Ishikawa (cell line): ENCODE measurements around the gene ACOT8.

Experiments used
- CEBPB ChIP-seq: IDR thresholded peaks from 2 replicates; pipeline ENCODE4 v1.6.1; 2012
- CREB1 ChIP-seq: IDR thresholded peaks from 2 replicates; pipeline ENCODE4 v1.6.1; 2012; ENCODE audit warnings: low read depth
- EGR1 ChIP-seq: IDR thresholded peaks from 2 replicates; pipeline ENCODE4 v1.6.1; 2012
- EP300 ChIP-seq: IDR thresholded peaks from 2 replicates; pipeline ENCODE4 v1.6.1; 2012; ENCODE audit warnings: borderline replicate concordance
- FOXM1 ChIP-seq: IDR thresholded peaks from 2 replicates; pipeline ENCODE4 v1.6.1; 2012; ENCODE audit warnings: low read depth, borderline replicate concordance
- NFIC ChIP-seq: IDR thresholded peaks from 2 replicates; pipeline ENCODE4 v1.6.1; 2012
- RAD21 ChIP-seq: IDR thresholded peaks from 2 replicates; pipeline ENCODE4 v1.6.1; 2012; ENCODE audit warnings: low read depth
- TAF1 ChIP-seq: IDR thresholded peaks from 2 replicates; pipeline ENCODE4 v1.6.1; 2012; ENCODE audit warnings: low read depth, mild to moderate bottlenecking
- TCF12 ChIP-seq: IDR thresholded peaks from 2 replicates; pipeline ENCODE4 v1.6.1; 2012; ENCODE audit warnings: low read depth
- TEAD4 ChIP-seq: IDR thresholded peaks from 2 replicates; pipeline ENCODE4 v1.6.1; 2012
- YY1 ChIP-seq: IDR thresholded peaks from 2 replicates; pipeline ENCODE4 v1.6.1; 2012; ENCODE audit warnings: low read depth
- ZBTB7A ChIP-seq: IDR thresholded peaks from 2 replicates; pipeline ENCODE4 v1.6.1; 2012; ENCODE audit warnings: low read depth
- TF ChIP-seq, protein P1 (sequence below): IDR thresholded peaks from 2 replicates; pipeline ENCODE4 v1.6.1; 2012; ENCODE audit warnings: low read depth, mild to moderate bottlenecking
- TF ChIP-seq, protein P2 (sequence below): IDR thresholded peaks from 2 replicates; pipeline ENCODE4 v1.6.1; 2012
- TF ChIP-seq, protein P3 (sequence below): IDR thresholded peaks from 2 replicates; pipeline ENCODE4 v1.6.1; 2012

ACOT8 gene

DNA sequence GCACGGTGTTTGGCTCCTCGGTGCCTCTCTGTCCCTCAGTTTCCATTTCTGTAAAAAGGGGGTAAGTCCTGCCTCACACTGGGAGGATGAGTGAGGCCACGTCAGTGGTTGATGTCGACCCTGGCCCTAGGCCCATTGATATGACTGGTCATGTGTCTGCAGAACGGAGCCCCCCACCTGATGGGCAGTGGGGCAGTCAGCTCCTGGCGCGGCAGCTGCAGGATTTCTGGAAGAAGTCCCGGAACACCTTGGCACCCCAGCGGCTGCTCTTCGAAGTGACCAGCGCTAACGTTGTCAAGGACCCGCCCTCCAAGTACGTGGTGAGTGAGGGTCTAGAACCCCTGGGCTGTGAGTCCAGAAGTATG is 22.4 kb downstream of the ACOT8 start:
- TF ChIP-seq EP300: no peak
- TF ChIP-seq FOXM1: no peak
- TF ChIP-seq CREB1: no peak
- no peak for TF ChIP-seq RAD21
- TF ChIP-seq CEBPB: no peak
- TF ChIP-seq, protein P1, sequence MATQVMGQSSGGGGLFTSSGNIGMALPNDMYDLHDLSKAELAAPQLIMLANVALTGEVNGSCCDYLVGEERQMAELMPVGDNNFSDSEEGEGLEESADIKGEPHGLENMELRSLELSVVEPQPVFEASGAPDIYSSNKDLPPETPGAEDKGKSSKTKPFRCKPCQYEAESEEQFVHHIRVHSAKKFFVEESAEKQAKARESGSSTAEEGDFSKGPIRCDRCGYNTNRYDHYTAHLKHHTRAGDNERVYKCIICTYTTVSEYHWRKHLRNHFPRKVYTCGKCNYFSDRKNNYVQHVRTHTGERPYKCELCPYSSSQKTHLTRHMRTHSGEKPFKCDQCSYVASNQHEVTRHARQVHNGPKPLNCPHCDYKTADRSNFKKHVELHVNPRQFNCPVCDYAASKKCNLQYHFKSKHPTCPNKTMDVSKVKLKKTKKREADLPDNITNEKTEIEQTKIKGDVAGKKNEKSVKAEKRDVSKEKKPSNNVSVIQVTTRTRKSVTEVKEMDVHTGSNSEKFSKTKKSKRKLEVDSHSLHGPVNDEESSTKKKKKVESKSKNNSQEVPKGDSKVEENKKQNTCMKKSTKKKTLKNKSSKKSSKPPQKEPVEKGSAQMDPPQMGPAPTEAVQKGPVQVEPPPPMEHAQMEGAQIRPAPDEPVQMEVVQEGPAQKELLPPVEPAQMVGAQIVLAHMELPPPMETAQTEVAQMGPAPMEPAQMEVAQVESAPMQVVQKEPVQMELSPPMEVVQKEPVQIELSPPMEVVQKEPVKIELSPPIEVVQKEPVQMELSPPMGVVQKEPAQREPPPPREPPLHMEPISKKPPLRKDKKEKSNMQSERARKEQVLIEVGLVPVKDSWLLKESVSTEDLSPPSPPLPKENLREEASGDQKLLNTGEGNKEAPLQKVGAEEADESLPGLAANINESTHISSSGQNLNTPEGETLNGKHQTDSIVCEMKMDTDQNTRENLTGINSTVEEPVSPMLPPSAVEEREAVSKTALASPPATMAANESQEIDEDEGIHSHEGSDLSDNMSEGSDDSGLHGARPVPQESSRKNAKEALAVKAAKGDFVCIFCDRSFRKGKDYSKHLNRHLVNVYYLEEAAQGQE: no peak
- no peak for TF ChIP-seq YY1
- TF ChIP-seq NFIC: no peak
- TF ChIP-seq TEAD4: no peak
- TF ChIP-seq ZBTB7A: no peak
- TF ChIP-seq TAF1: no peak

DNA sequence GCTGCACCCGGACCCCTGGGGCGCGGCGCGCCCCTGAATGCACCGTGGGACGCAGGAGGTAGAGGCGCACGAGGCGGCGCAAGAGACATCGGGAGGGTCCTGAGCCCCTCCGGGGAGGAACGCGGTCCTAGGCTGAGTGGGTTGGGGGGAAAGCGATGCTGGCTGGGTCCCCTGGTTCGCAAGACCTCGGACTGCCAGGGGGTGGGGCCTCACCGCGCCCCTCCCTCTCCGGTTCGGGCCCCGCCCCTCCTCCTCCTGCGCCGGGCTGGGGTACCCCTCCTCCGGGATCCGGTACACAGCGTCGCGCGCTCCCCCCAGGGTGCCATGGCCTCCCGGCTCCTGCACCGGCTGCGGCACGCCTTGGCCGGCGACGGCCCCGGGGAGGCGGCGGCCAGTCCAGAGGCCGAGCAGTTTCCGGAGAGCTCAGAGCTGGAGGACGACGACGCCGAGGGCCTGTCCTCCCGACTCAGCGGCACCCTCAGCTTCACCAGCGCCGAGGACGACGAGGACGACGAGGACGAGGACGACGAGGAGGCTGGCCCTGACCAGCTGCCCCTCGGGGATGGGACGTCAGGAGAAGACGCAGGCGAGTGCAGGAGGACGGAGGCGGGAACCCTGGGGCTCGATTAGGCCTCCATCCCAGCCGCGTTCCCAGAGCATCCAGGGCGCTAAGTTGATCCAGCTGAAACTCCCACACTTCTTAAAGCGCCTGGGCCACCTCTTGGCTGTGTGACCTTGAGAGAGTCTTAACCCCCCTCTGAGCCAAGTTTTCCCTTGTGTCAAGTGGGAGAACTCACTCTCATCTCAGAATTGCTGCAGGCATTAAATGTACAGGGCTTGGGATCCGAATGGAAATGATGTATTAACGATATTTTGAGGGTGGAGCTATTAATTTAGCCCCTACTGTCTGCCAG is 23.1 kb downstream of the ACOT8 start:
- TF ChIP-seq, protein P2, sequence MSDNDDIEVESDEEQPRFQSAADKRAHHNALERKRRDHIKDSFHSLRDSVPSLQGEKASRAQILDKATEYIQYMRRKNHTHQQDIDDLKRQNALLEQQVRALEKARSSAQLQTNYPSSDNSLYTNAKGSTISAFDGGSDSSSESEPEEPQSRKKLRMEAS: peak; percentile 64
- TF ChIP-seq, protein P3, sequence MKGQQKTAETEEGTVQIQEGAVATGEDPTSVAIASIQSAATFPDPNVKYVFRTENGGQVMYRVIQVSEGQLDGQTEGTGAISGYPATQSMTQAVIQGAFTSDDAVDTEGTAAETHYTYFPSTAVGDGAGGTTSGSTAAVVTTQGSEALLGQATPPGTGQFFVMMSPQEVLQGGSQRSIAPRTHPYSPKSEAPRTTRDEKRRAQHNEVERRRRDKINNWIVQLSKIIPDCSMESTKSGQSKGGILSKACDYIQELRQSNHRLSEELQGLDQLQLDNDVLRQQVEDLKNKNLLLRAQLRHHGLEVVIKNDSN: no peak
- TF ChIP-seq FOXM1 (no peak), RAD21 (no peak), NFIC (no peak; the same call in 1 of the 2 replicates), EP300 (no peak), TCF12 (no peak), CEBPB (no peak), YY1 (no peak), TAF1 (peak; percentile 47), ZBTB7A (peak; percentile 89), EGR1 (no peak), TEAD4 (no peak), CREB1 (no peak)
- TF ChIP-seq, protein P1: no peak

DNA sequence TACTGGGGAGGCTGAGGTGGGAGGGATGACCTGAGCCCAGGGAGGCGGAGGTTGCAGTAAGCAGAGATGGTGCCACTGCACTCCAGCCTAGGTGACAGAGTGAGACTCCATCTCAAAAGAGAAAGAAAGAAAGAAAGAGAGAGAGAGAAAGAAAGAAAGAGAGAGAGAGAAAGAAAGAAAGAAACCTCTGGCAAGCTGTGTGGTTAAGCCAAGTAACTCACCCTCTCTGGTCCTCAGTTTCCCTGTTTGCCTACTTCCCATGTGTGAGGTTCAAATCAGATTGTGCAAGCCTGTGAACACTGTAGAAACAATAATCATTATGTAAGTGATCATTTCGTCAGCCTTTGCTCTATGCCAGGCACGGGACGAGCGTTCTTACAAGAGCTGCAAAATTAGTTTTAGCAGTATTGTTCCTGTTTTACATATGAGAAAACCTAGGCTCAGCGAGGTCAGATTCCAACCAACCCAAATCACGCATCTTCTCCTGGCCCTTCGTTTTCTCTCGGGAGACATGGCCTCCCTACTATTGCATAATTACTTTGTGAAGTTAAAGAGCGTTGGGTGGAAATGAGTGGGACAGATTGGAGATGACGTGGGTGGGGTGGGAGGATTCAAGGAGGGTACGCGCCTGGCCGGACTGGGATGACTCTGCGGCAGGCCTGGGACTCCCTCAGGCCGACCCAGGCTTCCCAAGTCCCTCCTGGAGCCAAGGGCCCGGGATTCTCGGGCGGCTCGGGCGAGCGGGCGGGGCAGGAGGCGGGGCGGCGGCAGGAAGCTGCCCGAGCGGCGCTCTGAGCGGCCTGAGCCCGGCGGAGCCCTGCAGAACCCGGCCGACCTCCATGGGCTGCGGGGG is 23.9 kb downstream of the ACOT8 start, which contains the start of gene SNX21:
Gene SNX21 (plus strand): TSS at position 770 of the 853 bp plus-strand sequence. CDS start 121 bp downstream, outside the sequence.
- TF ChIP-seq CEBPB: peak; percentile 80
- TF ChIP-seq, protein P2: no peak

DNA sequence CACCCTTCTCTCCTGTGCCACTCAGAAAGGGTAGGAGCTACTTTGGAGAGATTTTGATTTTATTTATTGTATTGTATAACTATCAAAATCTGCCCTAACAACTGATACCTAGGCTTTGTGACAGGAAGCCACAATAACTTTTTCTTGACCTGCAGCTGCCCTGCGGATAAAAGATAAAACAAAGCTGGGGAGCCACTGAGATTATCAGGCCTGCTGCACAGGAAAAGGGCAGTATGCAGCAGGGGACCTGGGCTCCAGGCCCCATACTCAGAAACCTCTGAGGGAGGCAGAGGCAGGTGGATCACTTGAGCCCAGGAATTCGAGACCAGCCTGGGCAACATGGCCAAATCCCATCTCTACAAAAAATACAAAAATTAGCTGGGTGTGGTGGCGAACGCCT is 24.6 kb downstream of the ACOT8 start:
- TF ChIP-seq CEBPB (no peak), CREB1 (no peak), TEAD4 (no peak), EP300 (no peak), TAF1 (no peak), FOXM1 (no peak), NFIC (no peak)

DNA sequence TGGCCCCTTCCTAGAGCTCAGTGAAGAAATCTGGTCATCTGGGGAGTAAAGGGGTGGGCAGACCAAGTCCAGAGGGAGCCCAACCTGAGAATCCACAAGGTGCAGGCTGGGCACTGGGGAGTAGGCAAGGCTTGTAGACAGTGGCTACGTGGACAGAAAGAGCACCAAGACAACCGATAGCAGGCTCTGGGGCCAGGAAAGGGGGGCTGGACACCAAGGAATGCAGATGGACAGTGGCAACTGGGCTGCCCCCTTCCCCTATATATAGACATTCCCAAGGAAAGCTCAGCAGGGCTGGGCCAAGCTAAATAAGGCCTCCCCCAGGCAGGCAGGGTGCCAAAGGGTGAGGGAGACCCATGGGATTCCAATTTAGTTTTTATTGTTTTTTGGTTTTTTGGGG is 28.6 kb downstream of the ACOT8 start:
- TF ChIP-seq YY1: no peak
- TF ChIP-seq TCF12: no peak
- TF ChIP-seq CREB1: no peak
- no peak for TF ChIP-seq NFIC
- TF ChIP-seq TEAD4: no peak
- no peak for TF ChIP-seq TAF1
- TF ChIP-seq, protein P2: no peak
- TF ChIP-seq, protein P1: no peak
- no peak for TF ChIP-seq RAD21
- TF ChIP-seq ZBTB7A: no peak
